HepG2 (cell line): ENCODE data around the gene CBLN3. TPM values are rescaled to one million over a fixed set of nuclear protein-coding genes. Genes with fewer than 3 reads are reported as not detected.

ENCODE experiments used
- ATF7-NPFF ChIP-seq: sonication (generic); formaldehyde crosslinking; IDR thresholded peaks from 2 replicates; pipeline ENCODE4 v1.8.1; 2023; ENCODE audit warnings: mild to moderate bottlenecking, low read depth, missing genetic modification reagents, moderate library complexity
- CHD4 ChIP-seq: fragments of 200-600 bp; sonication (generic); IDR thresholded peaks from 2 replicates; pipeline ENCODE4 v1.7.0; 2017; ENCODE audit warnings: mild to moderate bottlenecking, low read length, borderline replicate concordance
- GATAD1 ChIP-seq: IDR thresholded peaks from 2 replicates; pipeline ENCODE4 v1.6.1; 2016; ENCODE audit warnings: missing genetic modification reagents, missing compliant biosample characterization
- GZF1 ChIP-seq: sonication (generic); formaldehyde crosslinking; IDR thresholded peaks from 2 replicates; pipeline ENCODE4 v1.5.1; 2020; ENCODE audit warnings: mild to moderate bottlenecking, missing genetic modification reagents
- KLF16 ChIP-seq, 2 experiments: sonication (generic) in 1 of 2; formaldehyde crosslinking in 1 of 2; IDR thresholded peaks; 2 replicates each; pipeline versions ENCODE4 v1.6.1 to v1.8.0; 2016 to 2023; ENCODE audit warnings: missing genetic modification reagents in 2 of 2, missing compliant biosample characterization in 1 of 2
- MIXL1 ChIP-seq: IDR thresholded peaks from 2 replicates; pipeline ENCODE4 v1.6.1; 2016
- MTA1 ChIP-seq: sonication (generic); formaldehyde crosslinking; IDR thresholded peaks from 2 replicates; pipeline ENCODE4 v1.4.0; 2020; ENCODE audit warnings: missing genetic modification reagents, mild to moderate bottlenecking, borderline replicate concordance
- NFIB ChIP-seq: sonication (generic); formaldehyde crosslinking; IDR thresholded peaks from 2 replicates; pipeline ENCODE4 v1.9.0; 2021; ENCODE audit warnings: missing genetic modification reagents, mild to moderate bottlenecking, borderline replicate concordance
- PHF20 ChIP-seq: sonication (generic); formaldehyde crosslinking; IDR thresholded peaks from 2 replicates; pipeline ENCODE4 v1.5.0; 2020; ENCODE audit warnings: mild to moderate bottlenecking, missing genetic modification reagents
- RFX1 ChIP-seq: fragments of 450-650 bp; IDR thresholded peaks from 2 replicates; pipeline ENCODE4 v1.6.1; 2017
- SMC3 ChIP-seq: IDR thresholded peaks from 2 replicates; pipeline ENCODE4 v1.6.1; 2011; ENCODE audit warnings: low read length, improper control_type of control experiment
- SOX6 ChIP-seq, 2 experiments: fragments of 450-650 bp in 1 of 2; sonication (generic) in 1 of 2; formaldehyde crosslinking in 1 of 2; IDR thresholded peaks; 2 replicates each; pipeline versions ENCODE4 v1.4.0 to v1.6.1; 2017 to 2020; ENCODE audit warnings: antibody characterized with exemption in 1 of 2, mild to moderate bottlenecking in 1 of 2, missing genetic modification reagents in 1 of 2
- TSC22D2 ChIP-seq: sonication (generic); formaldehyde crosslinking; IDR thresholded peaks from 2 replicates; pipeline ENCODE4 v1.5.1; 2020; ENCODE audit warnings: missing genetic modification reagents, mild to moderate bottlenecking, borderline replicate concordance
- ZBTB1 ChIP-seq: sonication (generic); formaldehyde crosslinking; IDR thresholded peaks from 2 replicates; pipeline ENCODE4 v1.4.0; 2020; ENCODE audit warnings: missing genetic modification reagents, borderline replicate concordance
- ZC3H13 ChIP-seq: sonication (generic); formaldehyde crosslinking; IDR thresholded peaks from 2 replicates; pipeline ENCODE4 v1.8.1; 2023; ENCODE audit warnings: mild to moderate bottlenecking, missing genetic modification reagents, moderate library complexity
- ZFYVE20 ChIP-seq: sonication (generic); formaldehyde crosslinking; IDR thresholded peaks from 2 replicates; pipeline ENCODE4 v1.8.0; 2023; ENCODE audit warnings: low read depth, mild to moderate bottlenecking, moderate library complexity, missing genetic modification reagents, borderline replicate concordance
- ZNF10 ChIP-seq: sonication (generic); formaldehyde crosslinking; IDR thresholded peaks from 2 replicates; pipeline ENCODE4 v1.4.0; 2020; ENCODE audit warnings: mild to moderate bottlenecking, low read depth, missing genetic modification reagents, borderline replicate concordance
- ZNF143 ChIP-seq: sonication (generic); formaldehyde crosslinking; IDR thresholded peaks from 2 replicates; pipeline ENCODE4 v1.4.0; 2020; ENCODE audit warnings: missing genetic modification reagents
- ZNF232 ChIP-seq: sonication (generic); formaldehyde crosslinking; IDR thresholded peaks from 2 replicates; pipeline ENCODE4 v1.4.0; 2020; ENCODE audit warnings: missing genetic modification reagents, borderline replicate concordance
- ZNF260 ChIP-seq: sonication (generic); formaldehyde crosslinking; IDR thresholded peaks from 2 replicates; pipeline ENCODE4 v1.4.0; 2020; ENCODE audit warnings: missing genetic modification reagents, low read depth, mild to moderate bottlenecking, borderline replicate concordance
- ZNF546 ChIP-seq: sonication (generic); formaldehyde crosslinking; conservative IDR thresholded peaks from 2 replicates; pipeline ENCODE4 v1.8.1; 2023; ENCODE audit warnings: mild to moderate bottlenecking, missing genetic modification reagents
- ZNF713 ChIP-seq: sonication (generic); formaldehyde crosslinking; IDR thresholded peaks from 2 replicates; pipeline ENCODE4 v1.4.0; 2020; ENCODE audit warnings: mild to moderate bottlenecking, missing genetic modification reagents
- ZNF724P ChIP-seq: sonication (generic); formaldehyde crosslinking; IDR thresholded peaks from 2 replicates; pipeline ENCODE4 v1.8.0; 2022; ENCODE audit warnings: missing genetic modification reagents, borderline replicate concordance
- ZNF766 ChIP-seq: sonication (generic); formaldehyde crosslinking; IDR thresholded peaks from 2 replicates; pipeline ENCODE4 v1.5.0; 2020; ENCODE audit warnings: missing genetic modification reagents, borderline replicate concordance
- ZNF841 ChIP-seq: sonication (generic); formaldehyde crosslinking; IDR thresholded peaks from 2 replicates; pipeline ENCODE4 v1.8.1; 2023; ENCODE audit warnings: missing genetic modification reagents, borderline replicate concordance
- polyA plus RNA-seq, 8 experiments: library from polyadenylated mRNA; depleted of rRNA in 3 of 8; stranded (reverse) in 7 of 8; unstranded in 1 of 8; fragments of >200 nt; fragmentation: Illumina TruSeq in 4 of 8; extraction: Trizol in 4 of 8; gene quantifications; 2 replicates each; pipeline versions ENCODE4 v1.2.1 to v1.2.3, GENCODE V29; 2011 to 2016; ENCODE audit warnings: low read depth in 4 of 8, missing spikeins in 1 of 8, mixed read lengths in 1 of 8; ENCODE audit not compliant: insufficient read depth in 1 of 8
- total RNA-seq, 5 experiments: library from RNA; depleted of rRNA; stranded (reverse); fragments of >200 nt; fragmentation: Illumina TruSeq; extraction: Trizol; gene quantifications; 2 replicates each; pipeline ENCODE4 v1.2.3, GENCODE V29; 2016; ENCODE audit warnings: low read depth in 1 of 5
- TF ChIP-seq, protein P1 (sequence below): IDR thresholded peaks from 2 replicates; pipeline ENCODE4 v1.6.1; 2016; ENCODE audit warnings: mild to moderate bottlenecking, missing biosample characterization, missing genetic modification reagents
- TF ChIP-seq, protein P2 (sequence below), 2 experiments: sonication (generic) in 1 of 2; formaldehyde crosslinking in 1 of 2; IDR thresholded peaks; 2 replicates each; pipeline versions ENCODE4 v1.4.0 to v1.6.1; 2018 to 2020; ENCODE audit warnings: missing genetic modification reagents in 2 of 2, borderline replicate concordance in 1 of 2, low read depth in 1 of 2, mild to moderate bottlenecking in 1 of 2, missing biosample characterization in 1 of 2
- TF ChIP-seq, protein P3 (sequence below): sonication (generic); formaldehyde crosslinking; IDR thresholded peaks from 2 replicates; pipeline ENCODE4 v1.5.0; 2020; ENCODE audit warnings: mild to moderate bottlenecking, missing genetic modification reagents

The CBLN3 gene
- total and polyA plus RNA-seq, 2 of the 13 experiments (the other 11 are each of a cell fraction or from before 2014, with no cell fraction given) = 0.66 to 0.98 TPM

DNA sequence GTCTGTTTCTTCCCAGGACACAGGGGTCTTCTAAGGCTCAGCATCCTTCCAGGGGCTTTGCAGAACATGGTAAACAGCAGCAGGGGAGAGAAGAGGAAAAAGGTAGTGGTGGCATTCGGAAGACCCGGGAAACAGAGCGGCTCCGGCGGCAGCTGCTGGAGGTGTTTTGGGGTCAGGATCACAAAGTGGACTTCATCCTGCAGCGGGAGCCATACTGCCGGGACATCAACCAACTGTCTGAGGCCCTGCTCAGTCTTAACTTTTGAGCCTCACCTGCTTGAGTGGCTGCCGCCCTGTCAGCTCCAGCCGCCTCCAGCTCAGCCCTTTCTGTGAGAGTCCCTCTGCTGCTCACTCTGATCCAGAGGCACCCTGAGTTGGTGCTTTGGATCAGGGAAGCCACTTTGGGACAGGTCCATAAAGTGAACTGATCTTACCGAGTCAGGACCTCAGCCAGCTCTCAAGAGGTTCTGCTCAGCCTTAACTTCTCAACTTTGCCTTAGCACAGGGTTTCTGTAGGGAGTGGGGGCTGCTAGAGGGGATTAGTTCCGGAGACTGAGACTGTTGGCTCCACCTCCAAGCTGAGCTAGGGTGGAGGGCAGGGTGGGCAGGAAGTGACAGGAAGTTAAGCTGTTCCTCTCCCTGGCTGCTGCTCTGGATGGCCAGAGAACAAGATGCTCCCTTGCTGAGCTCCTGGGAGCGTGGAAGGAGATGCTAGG lies 7.7 kb upstream of the CBLN3 start (continued):
- no peak for TF ChIP-seq SOX6 (IDR thresholded peaks at IDR 0.05)
- TF ChIP-seq SOX6 (CRISPR knock-in tag; IDR thresholded peaks at IDR 0.05) = no peak
- no peak for TF ChIP-seq RFX1
- TF ChIP-seq MTA1 (CRISPR knock-in tag) = peak; percentile 45; the same call in 1 of the 2 replicates
- no peak for TF ChIP-seq ZNF841 (CRISPR knock-in tag)
- TF ChIP-seq ZC3H13 (CRISPR knock-in tag) = no peak
- peak; percentile 3; the same call in 1 of the 2 replicates for TF ChIP-seq ZNF232
- no peak for TF ChIP-seq NFIB (CRISPR knock-in tag)
- no peak for TF ChIP-seq ZBTB1
- peak; percentile 35; the same call in 1 of the 2 replicates for TF ChIP-seq ATF7-NPFF (CRISPR knock-in tag)
- no peak for TF ChIP-seq ZNF546 (CRISPR knock-in tag)
- no peak for TF ChIP-seq ZNF724P
- peak; percentile 14; the same call in 1 of the 2 replicates for TF ChIP-seq PHF20
- TF ChIP-seq MIXL1 (CRISPR knock-in tag) = no peak
- no peak for TF ChIP-seq TSC22D2 (CRISPR knock-in tag)
- no peak for TF ChIP-seq GATAD1 (CRISPR knock-in tag)
- TF ChIP-seq GZF1 (CRISPR knock-in tag) = no peak
- TF ChIP-seq, protein P1, sequence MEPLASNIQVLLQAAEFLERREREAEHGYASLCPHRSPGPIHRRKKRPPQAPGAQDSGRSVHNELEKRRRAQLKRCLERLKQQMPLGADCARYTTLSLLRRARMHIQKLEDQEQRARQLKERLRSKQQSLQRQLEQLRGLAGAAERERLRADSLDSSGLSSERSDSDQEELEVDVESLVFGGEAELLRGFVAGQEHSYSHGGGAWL = no peak
- TF ChIP-seq SMC3 = no peak
- TF ChIP-seq, protein P2, sequence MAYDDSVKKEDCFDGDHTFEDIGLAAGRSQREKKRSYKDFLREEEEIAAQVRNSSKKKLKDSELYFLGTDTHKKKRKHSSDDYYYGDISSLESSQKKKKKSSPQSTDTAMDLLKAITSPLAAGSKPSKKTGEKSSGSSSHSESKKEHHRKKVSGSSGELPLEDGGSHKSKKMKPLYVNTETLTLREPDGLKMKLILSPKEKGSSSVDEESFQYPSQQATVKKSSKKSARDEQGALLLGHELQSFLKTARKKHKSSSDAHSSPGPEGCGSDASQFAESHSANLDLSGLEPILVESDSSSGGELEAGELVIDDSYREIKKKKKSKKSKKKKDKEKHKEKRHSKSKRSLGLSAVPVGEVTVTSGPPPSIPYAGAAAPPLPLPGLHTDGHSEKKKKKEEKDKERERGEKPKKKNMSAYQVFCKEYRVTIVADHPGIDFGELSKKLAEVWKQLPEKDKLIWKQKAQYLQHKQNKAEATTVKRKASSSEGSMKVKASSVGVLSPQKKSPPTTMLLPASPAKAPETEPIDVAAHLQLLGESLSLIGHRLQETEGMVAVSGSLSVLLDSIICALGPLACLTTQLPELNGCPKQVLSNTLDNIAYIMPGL (CRISPR knock-in tag; IDR thresholded peaks at IDR 0.05; ENCODE audit: borderline replicate concordance in 1 of 2, low read depth in 1 of 2) = no peak; a peak in 1 of 4 replicates
- no peak for TF ChIP-seq ZNF713 (CRISPR knock-in tag)
- TF ChIP-seq ZNF260 = no peak
- 0 out of 2 replicates have a peak, but pooled peaks have one; percentile 4 for TF ChIP-seq ZNF143 (CRISPR knock-in tag)
- no peak for TF ChIP-seq ZNF766 (CRISPR knock-in tag)
- no peak for TF ChIP-seq CHD4
- TF ChIP-seq ZNF10 (CRISPR knock-in tag) = no peak
- TF ChIP-seq ZFYVE20 = no peak
- TF ChIP-seq KLF16 (CRISPR knock-in tag; IDR thresholded peaks at IDR 0.05) = no peak
- TF ChIP-seq, protein P3, sequence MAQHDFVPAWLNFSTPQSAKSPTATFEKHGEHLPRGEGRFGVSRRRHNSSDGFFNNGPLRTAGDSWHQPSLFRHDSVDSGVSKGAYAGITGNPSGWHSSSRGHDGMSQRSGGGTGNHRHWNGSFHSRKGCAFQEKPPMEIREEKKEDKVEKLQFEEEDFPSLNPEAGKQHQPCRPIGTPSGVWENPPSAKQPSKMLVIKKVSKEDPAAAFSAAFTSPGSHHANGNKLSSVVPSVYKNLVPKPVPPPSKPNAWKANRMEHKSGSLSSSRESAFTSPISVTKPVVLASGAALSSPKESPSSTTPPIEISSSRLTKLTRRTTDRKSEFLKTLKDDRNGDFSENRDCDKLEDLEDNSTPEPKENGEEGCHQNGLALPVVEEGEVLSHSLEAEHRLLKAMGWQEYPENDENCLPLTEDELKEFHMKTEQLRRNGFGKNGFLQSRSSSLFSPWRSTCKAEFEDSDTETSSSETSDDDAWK (CRISPR knock-in tag) = no peak
